DMS114 treated with DMSO at 0.1 percent for 48 hours (cell line): ENCODE results near the gene TNFSF15.

Experiments
- DNase-seq: peaks from one replicate; lab custom pipeline; 2025; ENCODE audit not compliant: unreplicated experiment; lab: John Stamatoyannopoulos, UW

Gene TNFSF15

DNA sequence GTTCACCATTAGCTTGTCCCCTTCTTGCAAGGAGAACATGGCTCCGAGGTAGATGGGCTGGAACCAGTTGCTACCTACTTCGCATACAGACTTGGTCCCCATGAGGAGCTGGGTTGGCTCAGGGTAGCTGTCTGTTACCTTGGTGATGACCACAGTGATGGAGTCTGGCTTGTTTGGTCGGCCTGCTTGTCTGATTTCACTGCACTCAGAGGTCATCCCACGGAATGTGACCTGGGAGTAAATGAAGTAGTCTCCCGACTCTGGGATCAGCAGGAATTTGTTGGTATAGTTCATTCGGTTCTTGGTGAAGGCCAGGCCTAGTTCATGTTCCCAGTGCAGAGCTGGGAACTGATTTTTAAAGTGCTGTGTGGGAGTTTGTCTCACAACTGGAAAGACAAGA, 15.3 kb downstream of the TNFSF15 start:
- DNase-seq = no peak

DNA sequence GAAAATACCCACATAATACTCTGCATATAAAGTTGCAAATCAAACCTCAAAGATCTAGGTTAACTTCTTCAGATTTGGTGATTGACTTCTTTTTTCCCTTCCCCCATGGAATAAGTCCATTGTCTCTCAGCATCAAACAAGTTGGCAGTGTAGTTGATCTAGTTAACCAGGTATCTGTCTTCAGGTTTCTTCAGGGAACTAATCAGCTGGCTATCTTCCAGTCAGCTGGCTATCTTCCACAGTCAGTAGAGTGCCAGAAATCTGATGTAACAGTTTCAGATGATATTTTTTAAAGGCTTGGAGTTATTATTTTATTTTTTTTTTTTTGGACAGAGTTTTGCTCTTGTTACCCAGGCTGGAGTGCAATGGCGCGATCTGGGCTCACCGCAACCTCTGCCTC, 16.8 kb downstream of the TNFSF15 start:
- no peak for DNase-seq

- DNase-seq = no peak
These were observed 17.9 kb downstream of the TNFSF15 start for GRCh38 chr9:114787781-114788498.

- DNase-seq = no peak
These were observed 18.6 kb downstream of the TNFSF15 start for GRCh38 chr9:114787214-114787613.

DNA sequence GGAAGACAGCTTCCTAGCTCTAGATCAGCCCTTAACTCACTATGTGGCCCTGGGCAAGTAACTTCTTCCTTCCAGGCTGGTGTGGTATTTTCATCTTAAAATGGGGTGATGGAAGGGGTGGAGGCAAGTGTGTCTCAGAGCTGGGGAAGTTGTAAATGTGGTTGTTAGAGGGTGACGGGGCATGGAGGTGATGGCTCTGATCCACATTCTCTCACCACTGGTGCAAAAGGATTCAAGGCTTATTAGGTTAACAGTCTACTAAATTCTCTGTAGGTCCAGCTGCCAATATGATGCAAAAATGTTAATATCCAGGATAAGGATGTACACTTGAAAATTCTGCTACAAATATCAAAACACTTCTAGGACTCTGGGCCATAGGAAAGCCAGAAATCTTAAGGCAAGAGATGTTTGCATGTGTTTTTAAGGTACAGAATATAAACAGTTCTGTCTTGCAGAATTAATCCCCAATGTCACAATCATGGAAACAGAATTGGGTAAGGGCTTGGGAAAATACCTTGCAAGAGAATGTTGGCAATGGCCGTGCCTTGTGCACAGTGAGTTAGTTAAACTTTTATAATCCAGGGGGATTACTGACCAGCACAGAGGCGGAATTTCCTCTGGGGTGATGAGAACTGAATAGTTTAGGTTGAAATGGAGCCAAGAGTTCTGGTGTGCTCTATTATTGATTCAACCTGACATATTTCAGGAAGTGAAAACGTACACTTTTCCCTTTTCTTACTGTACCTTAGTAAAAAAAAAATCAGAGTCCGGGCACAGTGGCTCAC, 19.8 kb downstream of the TNFSF15 start:
- no peak for DNase-seq

DNA sequence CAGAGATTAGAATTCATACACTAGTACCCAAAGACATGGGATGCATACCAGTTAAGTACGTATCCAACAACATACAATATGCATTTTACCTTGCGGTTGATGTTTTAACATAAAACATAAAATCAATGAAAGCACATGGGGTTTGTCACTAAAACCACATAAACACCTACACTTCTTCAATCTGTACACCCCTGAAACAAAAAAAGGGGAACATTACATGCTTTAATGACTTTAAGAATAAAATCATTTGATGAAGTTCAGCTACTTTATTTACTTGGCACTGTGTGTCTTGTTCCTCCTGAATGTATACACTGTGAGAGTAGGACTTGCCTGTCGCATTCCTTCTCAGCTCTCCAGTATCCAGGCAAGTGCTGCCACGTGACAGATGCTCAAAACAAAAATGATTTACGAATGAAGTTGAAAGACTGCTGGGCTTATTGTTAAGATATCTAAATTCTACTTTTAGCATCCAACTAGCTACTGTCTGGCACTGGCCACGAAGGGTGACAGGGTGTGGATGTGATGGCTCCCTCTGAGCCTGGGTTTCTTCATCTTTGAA, 21.0 kb downstream of the TNFSF15 start:
- DNase-seq = no peak

DNA sequence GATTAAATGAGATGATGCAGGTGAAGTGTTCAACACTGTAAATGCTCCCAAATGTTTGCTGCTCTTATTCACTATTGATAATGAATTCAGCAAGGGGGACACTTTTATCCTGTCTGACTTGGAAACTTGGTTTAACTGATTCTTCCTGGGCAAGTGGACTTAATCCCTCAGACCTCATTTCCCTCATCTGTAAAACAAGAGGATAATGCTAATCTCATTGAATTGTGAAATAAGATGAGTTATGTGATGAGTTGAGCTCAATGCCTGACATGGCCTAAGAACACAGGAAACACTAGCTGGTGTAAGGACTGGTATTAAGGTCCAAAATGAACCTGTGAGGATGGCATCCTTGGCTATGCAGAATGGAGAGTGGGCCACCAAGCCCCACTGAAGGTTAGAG, 23.3 kb downstream of the TNFSF15 start:
- no peak for DNase-seq

GRCh38 chr9:114779352-114779845, 26.4 kb downstream of the TNFSF15 start:
- DNase-seq = no peak

DNA sequence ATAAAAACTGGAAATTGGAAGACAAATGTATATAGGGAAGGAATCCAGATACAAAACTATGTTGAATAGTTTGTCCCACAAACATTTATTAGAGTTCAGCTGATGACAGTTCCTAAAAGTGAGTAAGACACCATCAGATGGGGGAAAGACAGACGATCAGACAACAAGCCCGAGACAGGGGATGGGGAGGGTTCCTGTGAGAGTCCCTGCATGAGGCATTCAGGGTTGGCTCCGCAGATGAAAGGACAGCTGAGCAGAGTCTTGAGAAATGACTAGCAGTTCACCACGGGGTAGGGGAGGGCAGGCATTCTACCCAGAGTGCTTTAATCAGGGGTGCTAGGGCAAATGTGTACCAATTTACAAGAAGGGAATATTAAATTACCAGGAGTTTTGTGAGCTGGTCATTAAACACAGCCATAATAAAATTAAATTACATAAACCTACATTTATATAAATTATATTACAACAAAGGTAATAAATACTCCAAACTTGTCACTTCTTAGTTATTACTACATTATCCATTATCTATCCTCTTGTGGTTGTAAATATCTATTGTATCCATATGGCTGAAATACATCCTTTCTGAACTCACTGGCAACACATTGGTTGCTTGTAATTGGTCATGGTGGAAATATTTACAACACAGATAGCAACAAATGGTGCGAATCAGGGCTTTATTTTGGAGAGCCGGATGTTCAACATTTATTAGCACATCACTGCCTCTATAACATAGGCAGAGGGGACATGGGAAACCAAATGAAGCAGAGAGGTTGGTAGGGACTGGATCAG, 27.8 kb downstream of the TNFSF15 start:
- no peak for DNase-seq

- no peak for DNase-seq
These were observed 29.0 kb downstream of the TNFSF15 start for GRCh38 chr9:114776683-114777399.

GRCh38 chr9:114775981-114776380, 29.9 kb downstream of the TNFSF15 start:
- no peak for DNase-seq

GRCh38 chr9:114775121-114775520, 30.7 kb downstream of the TNFSF15 start:
- DNase-seq = no peak

GRCh38 chr9:114774524-114774923, 31.3 kb downstream of the TNFSF15 start:
- DNase-seq = no peak

DNA sequence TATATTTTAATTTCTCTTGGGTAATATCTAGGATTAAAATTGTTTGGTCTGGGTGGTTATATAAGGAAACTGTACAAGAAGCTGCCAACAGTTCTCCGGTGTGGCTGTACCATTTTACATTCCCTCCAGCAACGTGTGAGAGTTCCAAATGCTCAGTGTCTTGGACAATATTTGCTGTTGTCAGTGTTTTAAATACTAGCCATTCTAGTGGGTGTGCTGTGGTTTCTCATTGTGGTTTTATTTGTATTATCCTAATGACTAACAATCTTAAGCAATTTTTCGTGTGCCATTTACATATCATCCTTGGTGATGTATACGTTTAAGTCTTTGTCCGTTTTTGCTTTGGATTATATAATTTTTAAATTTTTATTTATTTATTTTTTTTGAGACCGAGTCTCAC, 34.0 kb downstream of the TNFSF15 start:
- DNase-seq = no peak

DNA sequence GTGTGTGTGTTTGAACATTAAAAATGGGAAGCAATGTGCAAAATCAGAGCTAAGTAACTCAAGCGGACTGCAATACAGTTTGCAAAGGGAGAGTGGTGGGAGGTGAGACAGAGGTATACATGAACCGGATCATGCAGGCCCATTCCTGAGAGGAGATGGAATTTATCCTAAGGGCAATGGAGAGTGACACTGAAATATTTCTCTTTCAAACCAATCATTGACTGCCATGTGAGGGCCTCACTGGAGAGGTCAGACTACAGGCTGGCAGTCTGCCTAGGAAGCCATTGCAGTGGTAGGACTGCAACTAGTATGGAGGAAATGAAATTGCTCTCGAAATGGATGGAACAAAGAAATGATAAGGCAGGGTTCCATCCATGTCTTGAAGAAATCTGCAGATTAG, 34.8 kb downstream of the TNFSF15 start:
- DNase-seq = no peak

DNA sequence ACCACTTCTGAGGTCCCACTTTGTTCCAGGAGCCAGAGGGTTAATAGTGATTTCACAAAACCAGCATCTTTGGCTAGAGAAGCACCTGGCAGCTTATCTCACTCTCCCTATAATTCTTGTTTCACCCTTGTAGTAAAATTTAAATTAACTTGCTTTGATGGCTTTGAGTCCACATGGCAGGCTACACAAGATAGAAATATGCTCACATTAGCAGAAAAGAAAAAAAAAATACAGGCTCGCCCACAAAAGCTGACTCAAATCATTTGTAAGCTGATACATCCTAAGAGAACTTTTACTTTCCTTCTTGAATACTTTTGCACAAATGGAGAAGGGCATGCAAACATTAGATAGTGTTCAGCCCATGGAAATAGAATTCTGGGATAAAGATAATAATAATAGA, 36.2 kb downstream of the TNFSF15 start:
- DNase-seq = no peak

GRCh38 chr9:114763220-114763619, 42.6 kb downstream of the TNFSF15 start:
- DNase-seq = no peak

DNA sequence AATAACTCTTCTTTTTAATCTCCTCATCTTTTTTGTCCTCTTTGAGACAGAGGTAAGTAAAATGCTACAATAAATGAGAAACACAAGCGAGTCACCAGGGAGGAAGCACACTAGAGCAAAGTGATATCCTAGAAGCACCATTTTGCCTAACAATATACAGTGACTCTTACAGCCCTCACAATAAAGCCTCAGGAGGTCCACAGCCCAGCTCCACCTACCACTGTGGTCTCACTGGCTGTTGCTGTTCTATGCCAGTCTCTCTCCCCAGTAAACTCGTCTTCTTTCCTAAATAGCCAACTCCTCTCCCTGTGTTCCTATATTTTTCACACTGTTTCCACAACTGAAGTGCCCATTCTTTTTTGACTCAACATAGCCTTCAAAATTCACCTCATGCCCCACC, 44.3 kb downstream of the TNFSF15 start:
- no peak for DNase-seq

GRCh38 chr9:114759512-114760341, 46.1 kb downstream of the TNFSF15 start:
- DNase-seq = no peak

DNA sequence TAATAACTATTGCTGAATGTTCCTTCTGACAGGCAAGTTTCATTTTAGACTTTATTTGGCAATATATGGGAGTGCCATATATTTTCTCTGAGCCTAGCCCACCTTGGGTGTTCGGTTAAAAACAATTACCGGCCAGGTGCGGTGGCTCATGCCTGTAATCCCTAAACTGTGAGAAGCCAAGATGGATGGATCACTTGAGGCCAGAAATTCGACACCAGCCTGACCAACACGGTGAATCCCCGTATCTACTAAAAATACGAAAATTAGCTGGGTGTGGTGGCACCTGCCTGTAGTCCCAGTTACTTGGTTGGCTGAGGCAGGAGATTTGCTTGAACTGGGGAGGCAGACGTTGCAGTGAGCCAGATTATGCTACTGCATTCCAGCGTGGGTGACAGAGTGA, 47.9 kb downstream of the TNFSF15 start:
- DNase-seq = no peak
